Urinary bladder (tissue), 4 donors: Measurements from ENCODE around the gene TMEM132C. TPM values are rescaled to one million over a fixed set of nuclear protein-coding genes. Genes with fewer than 3 reads are reported as not detected.
"Not testable (repeated sequence)": the region's sequence is repeated elsewhere in the genome, so short reads cannot be mapped to it uniquely, and the experiment has no call there.

Experiments
- DNase-seq: peaks from one replicate; pipeline ENCODE4 v3.0.0-alpha.2; 2015; ENCODE audit errors: extremely low spot score
- H3K27ac ChIP-seq: one replicate; pipeline ENCODE4 v1.5.1; 2013; ENCODE audit warnings: low read depth, mild to moderate bottlenecking, moderate library complexity
- H3K36me3 ChIP-seq: one replicate; pipeline ENCODE4 v1.6.1; 2013; ENCODE audit warnings: mild to moderate bottlenecking, moderate library complexity; ENCODE audit not compliant: insufficient read depth
- H3K4me1 ChIP-seq: one replicate; pipeline ENCODE4 v1.6.1; 2013; ENCODE audit warnings: mild to moderate bottlenecking, moderate library complexity; ENCODE audit not compliant: insufficient read depth
- H3K4me3 ChIP-seq: one replicate; pipeline ENCODE4 v1.5.1; 2013; ENCODE audit warnings: low read depth, low read length
- WGBS: extraction: QIAGEN DNeasy Blood & Tissue Kit; methylation state at CpG from one replicate; pipeline ENCODE4 v1.1.7; 2013; 5-methylcytosine and 5-hydroxymethylcytosine counted together
- polyA plus RNA-seq: library from polyadenylated mRNA; stranded (reverse); fragments of 200-250 nt; gene quantifications from one replicate; pipeline ENCODE4 v1.2.3, GENCODE V29; 2013
- total RNA-seq: library from RNA; depleted of rRNA; stranded (reverse); fragments of >200 nt; gene quantifications from one replicate; pipeline ENCODE4 v1.2.3, GENCODE V29; 2014
- donor health status: healthy with polysubstance abuse.
- donor health status: healthy.

TMEM132C gene
- total and polyA plus RNA-seq, 2 donors: 11.1 to 20.9 TPM

DNA sequence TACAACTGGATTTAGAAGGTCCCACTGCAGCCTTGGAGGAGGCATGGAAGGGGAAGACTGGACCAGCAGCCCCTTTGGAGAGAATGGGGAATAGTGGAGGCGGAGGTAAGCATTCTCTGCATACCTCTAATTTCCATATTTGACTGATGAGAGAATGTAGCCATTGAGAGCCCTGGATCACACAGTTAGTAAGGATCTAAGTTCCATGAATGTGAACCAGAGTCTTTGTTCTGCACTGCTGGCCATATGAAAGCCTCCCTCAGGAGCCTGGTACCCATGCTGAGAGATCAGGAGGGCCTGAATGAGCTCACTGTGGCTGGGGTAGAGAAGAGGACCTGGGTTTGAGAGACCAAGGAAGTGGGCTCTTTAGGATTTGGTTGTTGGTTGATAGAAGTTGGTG, 192.1 kb downstream of the TMEM132C start:
- Histone ChIP-seq H3K27ac (no peak overlapping the region), H3K4me3 (no peak overlapping the region), H3K36me3 (no peaks in the 10 kb centered on the region), H3K4me1 (no peaks in the 10 kb centered on the region)
- no peak for DNase-seq
- WGBS: 98% methylated on average over 1 of the region's 1 CpG

DNA sequence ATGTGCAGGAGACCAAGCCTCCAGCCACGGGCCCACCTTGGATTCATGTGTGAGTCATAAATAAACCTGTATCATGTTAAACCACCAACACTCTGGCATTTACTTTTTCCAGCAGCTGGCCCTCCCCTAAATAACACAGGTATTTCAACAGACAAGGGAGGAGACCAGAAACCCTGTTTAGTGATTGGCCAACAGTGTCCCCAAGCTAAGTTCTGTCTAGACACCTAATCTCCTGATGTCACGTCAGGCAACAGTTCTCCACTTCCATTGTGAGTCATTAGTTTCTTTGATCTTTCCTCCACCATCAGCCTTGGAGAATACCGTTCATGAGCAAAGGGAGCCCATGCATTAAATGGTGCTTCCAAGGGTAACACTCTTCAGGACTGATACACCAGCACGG, 196.9 kb downstream of the TMEM132C start:
- 93% methylated on average over 4 of the region's 4 CpGs for WGBS

DNA sequence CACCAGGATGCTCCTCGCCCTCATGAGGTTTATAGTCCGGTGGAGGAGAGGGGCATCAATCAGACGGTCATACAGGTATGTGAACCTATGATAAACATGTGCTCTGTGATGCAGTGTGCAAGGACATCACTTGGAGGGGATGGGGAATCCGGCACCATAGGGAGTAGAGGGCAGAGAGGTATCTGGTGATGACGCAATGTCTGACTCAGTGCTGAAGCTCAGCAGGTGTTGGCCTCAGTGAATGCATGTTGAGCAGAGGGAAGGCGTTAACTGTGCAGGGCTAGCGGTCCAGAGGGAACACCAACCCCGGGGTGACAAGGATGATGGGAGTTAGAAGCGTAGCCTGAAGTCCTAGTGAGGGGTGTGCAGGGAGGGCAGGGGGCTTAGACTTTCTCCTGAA, 200.9 kb downstream of the TMEM132C start:
- DNase-seq: no peak
- 88% methylated on average over 9 of the region's 9 CpGs for WGBS
- Histone ChIP-seq H3K4me1 (no peaks in the 10 kb centered on the region), H3K36me3 (no peaks in the 10 kb centered on the region), H3K27ac (no peak overlapping the region), H3K4me3 (no peak overlapping the region)

More for the DNA sequence above, 196.9 kb downstream of the TMEM132C start:
- Histone ChIP-seq H3K4me1 (no peaks in the 10 kb centered on the region), H3K4me3 (no peak overlapping the region), H3K36me3 (no peaks in the 10 kb centered on the region), H3K27ac (no peak overlapping the region)
- no peak for DNase-seq

- Histone ChIP-seq H3K4me3 (no peak overlapping the region), H3K36me3 (no peaks in the 10 kb centered on the region), H3K27ac (no peak overlapping the region), H3K4me1 (no peaks in the 10 kb centered on the region)
- WGBS: 34% methylated on average over 4 of the region's 4 CpGs
- DNase-seq: no peak
These were observed 202.0 kb downstream of the TMEM132C start for GRCh38 chr12:128468926-128469325.

DNA sequence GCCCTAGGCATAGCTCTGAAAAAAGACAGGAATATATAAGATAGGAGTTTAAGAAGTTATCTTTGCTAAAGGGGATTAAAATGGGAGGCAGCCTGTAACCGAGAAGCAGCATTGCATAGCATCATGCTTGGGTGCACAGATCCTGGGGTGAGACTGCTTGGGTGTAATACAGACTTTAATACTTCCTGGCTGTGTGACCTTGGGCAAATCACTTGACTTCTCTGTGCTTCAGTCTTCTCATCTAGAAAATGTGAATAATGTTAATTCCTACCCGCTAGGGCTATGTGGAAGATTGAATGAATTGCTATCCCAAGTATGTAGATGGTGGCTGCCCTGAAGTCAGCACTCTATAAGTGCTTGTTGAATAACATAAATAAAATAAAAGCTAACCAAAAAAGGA, 204.5 kb downstream of the TMEM132C start:
- Histone ChIP-seq H3K36me3 (no peaks in the 10 kb centered on the region), H3K27ac (no peak overlapping the region), H3K4me3 (no peak overlapping the region), H3K4me1 (no peaks in the 10 kb centered on the region)
- 91% methylated on average over 2 of the region's 2 CpGs for WGBS
- DNase-seq: no peak

DNA sequence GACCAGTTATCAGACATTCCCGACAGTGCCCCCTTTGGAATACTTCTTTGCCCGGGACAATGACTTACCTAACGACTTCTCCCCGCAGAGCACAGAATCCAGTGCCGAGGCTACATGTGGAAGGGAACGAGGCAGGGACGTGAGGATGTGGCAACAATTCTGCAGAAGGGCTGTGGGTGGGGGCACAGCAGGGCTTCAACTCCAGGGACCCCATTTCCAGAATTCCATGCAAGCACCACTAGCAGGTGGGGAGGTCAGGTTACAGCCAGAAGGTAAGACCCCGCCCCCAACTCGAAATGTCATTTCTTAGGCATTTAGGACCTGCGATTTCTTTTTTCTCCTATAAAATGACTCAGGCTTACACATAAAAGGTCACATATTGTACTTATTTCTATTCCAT, 207.9 kb downstream of the TMEM132C start:
- Histone ChIP-seq H3K36me3 (no peaks in the 10 kb centered on the region), H3K4me1 (no peaks in the 10 kb centered on the region), H3K27ac (no peak overlapping the region), H3K4me3 (no peak overlapping the region)
- 86% methylated on average over 10 of the region's 10 CpGs for WGBS
- no peak for DNase-seq

GRCh38 chr12:128476266-128476665, 209.3 kb downstream of the TMEM132C start:
- WGBS: 44% methylated on average over 7 of the region's 7 CpGs
- Histone ChIP-seq H3K4me1 (no peaks in the 10 kb centered on the region), H3K27ac (no peak overlapping the region), H3K4me3 (no peak overlapping the region), H3K36me3 (no peaks in the 10 kb centered on the region)
- DNase-seq: no peak

DNA sequence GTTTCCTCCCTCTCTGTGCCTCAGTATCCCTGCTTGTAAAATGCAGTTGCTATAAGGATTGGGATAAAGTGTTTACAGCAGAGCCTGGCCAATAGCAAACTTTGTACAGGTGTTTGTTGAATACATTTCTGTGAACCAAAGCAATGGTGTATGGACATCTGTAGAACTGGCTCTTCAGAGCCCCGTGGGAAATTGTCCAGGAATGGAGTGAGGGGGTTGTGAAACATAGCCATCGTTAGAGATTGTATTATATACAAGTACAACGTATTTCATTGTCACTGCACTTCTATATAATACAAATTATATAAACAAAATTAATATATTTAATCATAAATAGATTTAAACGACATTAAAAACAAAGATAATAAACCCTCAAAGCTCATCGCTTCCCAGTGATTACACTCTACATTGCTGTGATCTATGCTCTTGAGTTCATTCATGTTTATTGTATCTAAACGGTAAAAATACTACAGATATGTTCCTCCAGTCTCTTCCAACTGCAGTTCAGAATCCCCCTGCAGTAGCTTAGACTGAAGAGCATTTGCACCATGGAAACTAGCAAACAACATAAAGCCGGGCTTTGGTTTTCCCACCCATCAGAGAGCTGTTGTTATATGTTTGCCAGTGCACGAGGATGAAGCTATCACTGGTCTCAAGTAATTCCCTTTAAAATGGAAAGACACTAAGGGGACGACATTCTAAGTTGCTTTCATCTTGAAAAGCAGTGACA, 216.7 kb downstream of the TMEM132C start:
- H3K4me3 ChIP-seq: no peak overlapping the region

GRCh38 chr12:128497376-128497775, 230.4 kb downstream of the TMEM132C start:
- not testable (repeated sequence) for H3K27ac ChIP-seq, H3K4me3 ChIP-seq, H3K36me3 ChIP-seq, H3K4me1 ChIP-seq, DNase-seq
- WGBS: 95% methylated on average over 13 of the region's 13 CpGs

More for the DNA sequence above, 216.7 kb downstream of the TMEM132C start:
- WGBS: 32% methylated on average over 9 of the region's 9 CpGs
- Histone ChIP-seq H3K36me3 (no peaks in the 10 kb centered on the region), H3K27ac (no peak overlapping the region), H3K4me1 (no peaks in the 10 kb centered on the region)
- no peak for DNase-seq

GRCh38 chr12:128507470-128507869, 240.5 kb downstream of the TMEM132C start:
- Histone ChIP-seq H3K4me1 (no peaks in the 10 kb centered on the region), H3K27ac (no peak overlapping the region), H3K36me3 (no peaks in the 10 kb centered on the region), H3K4me3 (no peak overlapping the region)
- 77% methylated on average over 7 of the region's 7 CpGs for WGBS
- no peak for DNase-seq

DNA sequence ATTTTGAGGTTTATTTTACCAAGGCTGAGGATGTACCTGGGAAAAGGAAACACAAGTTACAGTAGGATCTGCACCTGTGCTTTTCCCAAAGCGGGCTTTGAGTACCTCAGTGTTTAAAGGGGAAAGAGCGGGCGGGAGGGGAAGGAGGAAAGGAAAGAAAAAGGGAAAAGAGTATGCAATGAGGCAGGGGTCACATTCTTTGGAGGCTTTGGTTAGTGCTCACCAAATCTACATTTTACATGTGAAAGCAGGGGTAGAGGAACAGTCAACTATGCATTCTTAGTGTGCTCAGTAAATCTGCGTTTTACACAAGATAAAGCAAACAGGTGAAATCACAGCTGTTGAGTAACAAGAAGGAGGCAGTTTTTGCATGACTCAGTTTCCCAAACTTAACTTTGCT, 242.2 kb downstream of the TMEM132C start:
- Histone ChIP-seq H3K4me3 (no peak overlapping the region), H3K27ac (no peak overlapping the region), H3K4me1 (no peaks in the 10 kb centered on the region), H3K36me3 (no peaks in the 10 kb centered on the region)
- no peak for DNase-seq
- WGBS: 93% methylated on average over 4 of the region's 4 CpGs

DNA sequence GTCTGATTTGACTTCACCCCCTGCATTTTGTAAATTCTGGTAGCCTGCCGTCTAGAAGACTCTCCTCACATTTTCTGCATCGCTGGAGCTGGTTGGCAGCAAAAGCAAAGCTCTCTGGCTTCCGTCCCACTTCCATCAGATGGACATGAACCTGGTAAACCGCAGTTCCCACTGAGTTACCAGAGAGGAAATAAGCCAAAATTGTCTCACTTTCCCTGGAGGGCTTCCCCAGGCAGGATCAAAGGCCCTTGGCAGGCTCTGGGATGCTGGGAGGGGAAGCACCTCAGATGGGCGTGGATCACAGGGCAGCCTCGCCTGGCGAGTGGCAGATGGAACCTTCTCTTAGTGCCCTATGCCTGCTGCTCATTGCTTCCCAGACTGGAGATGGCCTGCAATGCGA, 243.5 kb downstream of the TMEM132C start:
- H3K4me1 ChIP-seq: no peaks in the 10 kb centered on the region
- 75% methylated on average over 8 of the region's 8 CpGs for WGBS
- H3K4me3 ChIP-seq: no peak overlapping the region
- H3K36me3 ChIP-seq: no peaks in the 10 kb centered on the region
- no peak for DNase-seq
- no peak overlapping the region for H3K27ac ChIP-seq

DNA sequence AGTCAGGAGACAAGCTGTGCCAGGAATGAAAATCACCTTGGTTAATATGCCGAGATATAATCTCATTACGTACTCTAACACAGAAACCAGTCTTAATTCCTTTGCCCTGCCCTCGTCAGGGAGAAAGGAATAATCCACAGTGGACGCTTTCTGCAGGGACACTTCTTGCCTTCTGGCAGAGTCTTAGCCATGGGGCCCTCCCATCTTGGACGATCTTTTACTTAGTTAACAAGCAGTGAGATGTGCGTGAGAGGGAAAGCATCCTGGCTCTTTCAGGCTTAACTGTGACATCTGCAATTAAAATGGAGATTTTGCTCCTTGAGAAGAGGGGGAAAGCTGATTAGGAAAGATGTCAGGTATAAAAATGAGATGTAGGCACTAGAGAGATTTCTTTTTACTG, 246.4 kb downstream of the TMEM132C start:
- 40% methylated on average over 6 of the region's 6 CpGs for WGBS
- Histone ChIP-seq H3K4me3 (no peak overlapping the region), H3K27ac (no peak overlapping the region), H3K36me3 (no peaks in the 10 kb centered on the region), H3K4me1 (no peaks in the 10 kb centered on the region)
- no peak for DNase-seq

- Histone ChIP-seq H3K4me1 (no peaks in the 10 kb centered on the region), H3K36me3 (no peaks in the 10 kb centered on the region), H3K4me3 (no peak overlapping the region), H3K27ac (no peak overlapping the region)
- no peak for DNase-seq
- 55% methylated on average over 6 of the region's 6 CpGs for WGBS
These were observed 246.9 kb downstream of the TMEM132C start for GRCh38 chr12:128513831-128514230.

DNA sequence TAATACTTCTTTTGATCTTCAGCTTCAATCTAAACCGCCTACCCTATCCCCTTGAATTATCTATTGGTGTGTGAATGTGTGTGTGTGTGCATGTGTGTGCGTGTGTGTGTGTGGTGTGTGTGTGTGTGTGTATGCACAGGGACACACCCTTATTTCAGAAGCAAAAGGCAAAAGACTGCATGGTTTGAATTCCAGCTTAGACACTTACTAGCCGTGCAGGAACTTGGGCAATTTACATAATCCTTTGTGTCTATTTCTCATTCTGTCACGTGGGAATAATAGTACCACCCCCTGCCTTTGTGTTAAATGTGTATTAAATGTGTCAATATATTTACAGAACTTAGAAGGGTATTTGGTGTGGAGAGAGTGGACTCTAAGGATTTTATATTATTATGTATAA, 251.7 kb downstream of the TMEM132C start:
- Histone ChIP-seq H3K36me3 (no peaks in the 10 kb centered on the region), H3K27ac (no peak overlapping the region), H3K4me1 (no peaks in the 10 kb centered on the region), H3K4me3 (no peak overlapping the region)
- no peak for DNase-seq
- 69% methylated on average over 4 of the region's 4 CpGs for WGBS
